GM18498 (cell line): ENCODE measurements around the gene GARNL3.

Source experiments
- ATAC-seq: cut with Tn5 transposase; IDR thresholded peaks from one replicate; pipeline ENCODE4 v1.9.1; 2021; ENCODE audit warnings: mild to moderate bottlenecking, moderate library complexity; ENCODE audit not compliant: unreplicated experiment

Gene GARNL3

DNA sequence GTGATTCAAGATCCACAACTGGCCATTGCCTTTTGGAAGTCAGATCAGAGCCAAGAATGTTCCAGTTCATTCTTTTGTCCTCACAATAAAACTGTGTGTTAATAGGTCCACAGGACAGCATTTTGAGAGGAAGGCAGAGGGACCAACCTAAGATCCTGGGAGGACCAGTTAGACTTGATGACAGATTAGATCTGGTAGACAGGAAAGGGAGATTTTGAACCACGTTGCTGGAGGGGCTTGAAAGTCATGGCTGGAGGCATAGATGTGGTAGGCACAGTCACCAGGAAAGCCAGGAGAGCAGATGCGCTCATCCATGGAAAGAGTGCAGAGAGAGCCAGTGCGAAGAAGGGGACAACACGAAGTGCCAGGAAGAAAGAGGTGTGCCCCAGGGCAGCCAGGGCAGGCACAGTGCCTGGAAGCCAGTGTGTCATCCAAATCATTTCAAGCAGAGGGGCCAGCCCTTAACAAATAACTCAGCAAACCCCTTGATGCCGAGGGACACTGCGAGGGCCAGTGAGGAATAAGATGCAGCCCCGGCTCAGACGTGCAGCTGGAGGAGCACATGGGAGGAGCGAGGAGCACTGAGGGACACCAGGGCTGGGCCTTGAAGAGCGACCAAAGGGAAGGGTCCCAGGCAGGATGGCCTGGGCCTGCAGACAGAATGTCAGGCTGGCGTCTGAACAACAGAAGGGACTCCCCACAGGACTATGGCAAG is 119.6 kb downstream of the GARNL3 start:
- ATAC-seq = no peak

DNA sequence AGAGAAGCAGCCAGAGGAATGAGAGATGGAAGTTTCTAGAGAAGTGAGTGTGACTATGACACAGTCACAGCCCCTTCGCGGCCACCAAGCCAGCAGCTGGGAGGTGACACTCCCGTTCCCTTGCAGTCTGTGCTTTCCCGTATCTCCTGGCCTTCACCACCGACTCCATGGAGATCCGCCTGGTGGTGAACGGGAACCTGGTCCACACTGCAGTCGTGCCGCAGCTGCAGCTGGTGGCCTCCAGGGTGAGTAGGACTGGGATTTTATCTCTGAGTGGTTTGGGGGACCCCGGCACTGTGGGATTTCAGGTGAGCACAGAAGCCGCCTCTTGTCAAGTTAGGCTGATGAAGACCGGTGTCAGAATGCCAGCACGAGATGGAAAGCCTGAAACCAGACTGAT is 120.3 kb downstream of the GARNL3 start:
- no peak for ATAC-seq

DNA sequence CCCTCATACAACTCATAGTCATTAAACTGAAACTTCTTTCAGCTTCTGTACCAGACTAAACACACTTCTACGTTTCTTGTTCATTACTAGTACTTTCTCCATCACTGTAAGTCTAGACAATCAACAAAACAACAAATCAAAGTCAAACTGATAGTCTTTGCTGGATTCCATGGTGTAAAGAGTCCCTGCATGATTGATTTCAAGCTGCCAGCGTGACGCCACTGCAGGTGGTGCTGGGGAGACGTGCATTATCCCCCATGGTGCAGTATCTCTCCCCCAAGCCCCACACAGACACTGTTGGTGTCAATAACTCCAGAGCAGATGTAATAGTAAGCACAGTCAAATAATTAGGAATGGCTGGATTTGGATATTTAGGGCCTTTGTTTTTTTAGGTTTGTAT is 121.7 kb downstream of the GARNL3 start:
- no peak for ATAC-seq

DNA sequence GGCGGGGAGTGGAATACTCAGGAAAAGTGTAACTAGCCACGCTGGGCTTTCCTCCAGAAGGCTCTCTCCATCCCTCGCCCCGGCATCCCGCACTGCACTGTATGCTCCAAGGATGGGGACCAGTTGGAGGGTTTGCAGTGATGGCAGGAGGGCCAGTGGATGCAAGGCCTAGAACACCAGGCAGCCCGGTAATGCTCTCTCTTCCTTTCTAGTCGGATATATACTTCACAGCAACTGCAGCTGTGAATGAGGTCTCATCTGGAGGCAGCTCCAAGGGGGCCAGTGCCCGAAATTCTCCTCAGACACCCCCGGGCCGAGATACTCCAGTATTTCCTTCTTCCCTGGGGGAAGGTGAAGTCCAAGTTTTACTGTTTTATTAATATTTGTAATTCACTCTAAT is 122.4 kb downstream of the GARNL3 start:
- ATAC-seq = no peak

DNA sequence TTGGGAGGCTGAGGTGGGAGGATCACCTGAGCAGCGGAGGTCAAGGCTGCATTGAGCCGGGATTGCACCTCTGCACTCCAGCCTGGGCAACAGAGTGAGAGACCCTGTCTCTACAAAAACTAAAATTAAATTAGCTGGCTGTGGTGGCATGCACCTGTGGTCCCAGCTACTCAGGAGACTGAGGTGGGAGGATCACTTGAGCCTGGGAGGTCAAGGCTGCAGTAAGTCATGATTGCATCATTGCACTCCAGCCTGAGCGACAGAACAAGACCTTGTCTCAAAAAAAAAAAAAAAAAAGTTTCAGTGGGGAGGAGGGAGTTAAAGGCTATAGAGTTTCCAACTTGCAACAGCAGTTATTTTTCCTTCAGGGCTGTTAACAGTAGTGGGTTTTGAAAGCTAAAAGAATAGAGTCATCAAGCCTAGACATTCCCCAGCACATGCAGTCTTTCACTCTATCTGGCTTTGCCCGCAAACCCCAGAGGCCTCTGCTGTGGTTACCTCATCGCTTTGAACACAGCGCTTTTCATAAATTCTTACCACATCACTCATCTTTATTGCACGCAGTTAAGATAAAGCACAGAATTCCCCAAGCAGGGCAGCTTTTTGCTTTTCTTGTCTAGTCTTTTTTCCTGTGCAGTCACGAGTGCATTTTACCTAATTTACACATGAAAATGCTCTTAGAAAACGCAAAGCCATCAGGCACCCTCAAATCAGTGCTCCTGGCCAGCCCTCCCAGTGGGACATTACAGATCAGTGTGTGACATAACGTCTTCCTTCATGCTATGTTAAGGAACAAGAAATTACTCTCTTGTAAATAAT is 123.7 kb downstream of the GARNL3 start:
- ATAC-seq = peak; percentile 77

DNA sequence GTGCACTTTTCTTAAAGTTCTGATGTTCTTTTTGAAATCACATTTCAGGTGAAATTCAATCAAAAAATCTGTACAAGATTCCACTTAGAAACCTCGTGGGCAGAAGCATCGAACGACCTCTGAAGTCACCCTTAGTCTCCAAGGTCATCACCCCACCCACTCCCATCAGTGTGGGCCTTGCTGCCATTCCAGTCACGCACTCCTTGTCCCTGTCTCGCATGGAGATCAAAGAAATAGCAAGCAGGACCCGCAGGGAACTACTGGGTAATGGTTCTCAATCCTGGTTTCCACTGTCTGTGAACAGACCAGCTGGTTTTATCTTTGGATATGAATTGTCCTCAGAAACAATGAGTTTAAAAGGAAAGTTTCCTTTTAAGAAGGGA is 124.3 kb downstream of the GARNL3 start:
- no peak for ATAC-seq

DNA sequence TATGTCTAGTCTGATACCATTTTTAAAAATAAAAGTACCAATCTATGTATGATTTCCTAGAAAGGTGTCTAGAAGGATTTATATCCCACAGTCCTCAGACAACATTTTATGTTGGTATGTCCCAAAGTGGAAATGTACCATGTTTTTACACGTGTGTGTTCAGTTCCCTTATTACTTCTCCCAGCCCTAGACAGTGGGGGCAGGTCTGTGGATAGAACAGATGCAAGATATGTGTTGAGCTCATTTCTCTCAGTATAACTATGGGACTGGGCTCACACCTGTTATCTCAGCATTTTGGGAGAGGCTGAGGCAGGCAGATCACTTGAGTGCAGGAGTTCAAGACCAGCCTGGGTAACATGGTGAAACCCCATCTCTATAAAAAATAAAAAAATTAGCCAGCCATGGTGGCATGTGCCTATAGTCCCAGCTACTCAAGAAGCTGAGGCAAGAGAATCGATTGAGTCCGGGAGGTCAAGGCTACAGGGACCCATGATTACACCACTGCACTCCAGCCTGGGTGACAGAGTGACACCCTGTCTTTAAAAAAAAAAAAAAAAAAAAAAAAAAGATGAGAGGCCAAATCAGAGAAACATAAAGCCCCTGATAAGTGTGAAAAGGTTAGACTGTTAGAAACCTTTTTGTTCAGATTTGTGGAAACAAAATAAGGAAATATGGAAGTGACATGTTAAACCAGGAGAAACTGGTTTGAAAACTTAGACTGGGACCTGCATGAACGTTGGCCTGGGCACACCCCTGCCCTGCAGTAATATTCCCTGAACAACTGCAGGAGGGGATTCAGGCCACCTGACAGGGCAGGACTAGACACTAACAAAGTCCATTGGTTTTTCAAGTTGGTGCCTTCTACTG is 125.0 kb downstream of the GARNL3 start:
- ATAC-seq = no peak

DNA sequence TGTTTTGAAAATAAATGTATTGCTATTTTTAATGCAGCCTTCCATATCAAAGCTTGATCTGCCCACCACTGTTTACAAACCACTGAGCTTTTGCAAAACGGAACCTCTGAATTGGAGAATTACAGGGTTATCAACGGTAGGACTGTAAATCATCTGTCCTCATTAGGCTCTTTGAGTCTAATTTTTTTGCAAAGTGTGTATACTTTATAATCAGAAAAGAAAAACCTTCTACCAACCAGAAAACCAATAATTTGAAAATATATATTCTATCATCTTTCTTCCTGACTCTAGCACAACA is 125.6 kb downstream of the GARNL3 start:
- ATAC-seq = no peak

DNA sequence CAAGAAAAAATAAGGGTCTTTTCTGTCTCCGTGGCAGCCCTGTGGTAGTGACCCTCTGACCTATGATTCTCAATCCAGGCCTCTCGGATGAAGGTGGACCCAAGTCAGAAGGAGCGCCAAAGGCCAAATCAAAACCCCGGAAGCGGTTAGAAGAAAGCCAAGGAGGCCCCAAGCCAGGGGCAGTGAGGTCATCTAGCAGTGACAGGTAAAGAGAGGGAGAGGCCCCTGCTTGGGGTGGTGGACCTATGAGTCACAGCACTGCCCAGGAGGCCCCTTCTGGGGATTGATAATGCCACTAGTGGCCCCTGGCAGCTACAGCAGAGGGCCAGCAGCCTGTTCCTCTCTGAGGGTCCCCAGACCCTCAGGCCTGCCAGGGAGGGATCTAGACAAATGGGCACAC is 126.0 kb downstream of the GARNL3 start:
- no peak for ATAC-seq

DNA sequence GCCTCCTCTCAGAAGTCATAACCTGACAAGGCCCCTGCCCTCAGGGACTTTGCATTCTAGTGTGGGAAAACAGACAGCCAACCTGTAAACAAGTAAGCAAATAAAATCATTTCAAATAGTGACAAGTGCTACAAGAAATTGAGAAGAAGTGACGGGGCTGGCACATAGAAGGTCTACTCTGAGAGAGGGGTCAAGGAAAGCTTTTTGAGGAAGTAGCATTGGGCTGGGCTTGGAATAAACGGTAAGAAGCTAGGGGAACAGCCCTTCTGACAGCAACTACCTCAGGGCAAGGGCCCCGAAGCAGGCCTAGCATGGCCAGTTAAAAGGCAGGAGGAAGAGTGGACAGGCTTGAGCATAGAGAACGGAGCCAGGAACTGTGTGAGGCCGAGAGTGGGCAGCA is 127.6 kb downstream of the GARNL3 start:
- ATAC-seq = no peak

DNA sequence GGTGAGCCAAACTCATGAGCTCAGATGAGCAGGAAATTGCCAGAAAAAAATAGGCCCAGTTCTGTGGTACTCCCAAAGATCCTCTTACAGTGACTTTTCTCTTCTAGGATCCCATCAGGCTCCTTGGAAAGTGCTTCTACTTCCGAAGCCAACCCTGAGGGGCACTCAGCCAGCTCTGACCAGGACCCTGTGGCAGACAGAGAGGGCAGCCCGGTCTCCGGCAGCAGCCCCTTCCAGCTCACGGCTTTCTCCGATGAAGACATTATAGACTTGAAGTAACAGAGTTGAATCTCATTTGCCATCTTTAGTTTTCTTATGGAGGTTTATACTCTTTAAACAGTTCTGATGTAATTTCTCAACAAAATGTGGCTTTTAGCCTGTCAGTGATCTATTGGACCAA is 128.4 kb downstream of the GARNL3 start:
- no peak for ATAC-seq

DNA sequence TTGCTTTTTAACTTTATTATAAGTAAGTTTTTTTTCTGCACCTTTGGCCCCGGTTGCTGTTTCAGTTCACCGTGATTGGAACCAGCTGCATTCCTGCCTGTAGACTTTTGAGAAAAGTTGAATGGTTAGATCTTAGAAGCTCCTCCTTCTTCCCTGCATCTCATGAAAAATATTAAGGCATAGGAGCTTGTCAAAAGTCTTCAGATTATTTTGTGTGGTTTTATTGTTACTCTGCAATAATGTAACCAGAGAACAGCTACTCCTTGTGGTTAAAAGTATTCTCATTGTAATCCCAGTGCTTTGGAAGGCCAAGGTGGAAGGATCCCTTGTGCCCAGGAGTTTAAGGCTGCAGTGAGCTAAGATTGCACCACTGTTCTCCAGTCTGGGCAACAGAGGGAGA is 129.1 kb downstream of the GARNL3 start:
- ATAC-seq = no peak

DNA sequence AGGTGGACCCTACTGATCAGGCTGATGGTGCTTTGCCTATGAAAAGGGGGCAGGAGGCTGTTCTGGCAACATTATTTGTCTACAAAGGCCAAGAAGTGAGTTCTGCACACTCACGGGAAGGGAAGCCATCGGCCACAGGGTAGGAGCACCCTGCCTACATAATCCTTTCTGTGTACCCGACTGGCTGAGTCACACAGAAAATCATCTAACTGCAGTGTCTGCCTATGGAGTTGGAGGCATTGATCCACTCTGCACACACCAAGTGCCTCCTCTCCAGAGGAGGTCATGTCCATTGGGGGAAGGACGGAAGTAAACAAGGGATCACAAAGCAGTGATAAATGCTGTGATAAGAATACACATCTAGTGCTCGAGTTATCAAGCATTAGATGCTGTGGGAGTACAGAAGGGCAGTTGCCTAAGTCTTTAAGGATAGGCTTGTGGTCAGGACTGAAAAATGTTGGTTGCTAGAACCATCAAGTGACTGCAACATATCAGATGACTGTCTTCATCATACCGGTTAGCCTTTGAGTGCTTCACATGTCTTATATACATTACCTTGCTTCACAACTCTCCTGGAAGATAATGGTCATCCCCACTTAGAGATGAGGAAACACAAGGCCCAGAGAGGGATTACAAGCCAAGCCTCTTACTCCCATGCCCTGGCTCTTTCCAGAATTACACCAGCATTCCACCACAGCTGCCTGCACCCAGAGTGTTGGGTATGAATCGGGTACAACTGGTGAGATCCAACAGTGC is 131.1 kb downstream of the GARNL3 start:
- no peak for ATAC-seq

DNA sequence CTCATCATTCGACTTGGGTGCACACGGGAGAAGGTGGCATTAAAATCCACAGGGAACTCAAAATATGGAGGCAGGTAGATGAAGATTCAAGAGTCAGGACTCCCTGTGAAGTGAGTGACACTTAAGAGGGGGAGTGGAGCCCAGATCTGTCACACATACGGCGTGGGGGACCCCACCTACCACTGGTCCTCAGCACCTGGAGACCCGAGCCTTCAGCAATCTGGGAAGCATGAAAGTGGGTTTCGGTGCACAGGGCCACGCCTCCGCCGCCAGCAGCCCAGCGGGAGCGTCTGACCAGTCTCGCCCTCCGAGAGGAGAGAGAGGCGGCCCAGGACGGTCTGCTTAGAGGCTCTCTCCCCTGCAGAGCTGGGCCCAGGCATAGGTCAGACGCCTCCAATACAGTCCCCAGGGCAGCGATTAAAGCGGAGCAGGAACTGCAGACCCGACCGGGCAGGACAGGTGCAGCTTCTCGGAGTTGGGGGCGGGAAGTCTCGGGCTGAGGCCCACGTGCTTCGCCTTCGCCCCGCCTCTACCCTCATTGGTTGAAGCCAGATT is 131.8 kb downstream of the GARNL3 start:
- ATAC-seq = no peak

DNA sequence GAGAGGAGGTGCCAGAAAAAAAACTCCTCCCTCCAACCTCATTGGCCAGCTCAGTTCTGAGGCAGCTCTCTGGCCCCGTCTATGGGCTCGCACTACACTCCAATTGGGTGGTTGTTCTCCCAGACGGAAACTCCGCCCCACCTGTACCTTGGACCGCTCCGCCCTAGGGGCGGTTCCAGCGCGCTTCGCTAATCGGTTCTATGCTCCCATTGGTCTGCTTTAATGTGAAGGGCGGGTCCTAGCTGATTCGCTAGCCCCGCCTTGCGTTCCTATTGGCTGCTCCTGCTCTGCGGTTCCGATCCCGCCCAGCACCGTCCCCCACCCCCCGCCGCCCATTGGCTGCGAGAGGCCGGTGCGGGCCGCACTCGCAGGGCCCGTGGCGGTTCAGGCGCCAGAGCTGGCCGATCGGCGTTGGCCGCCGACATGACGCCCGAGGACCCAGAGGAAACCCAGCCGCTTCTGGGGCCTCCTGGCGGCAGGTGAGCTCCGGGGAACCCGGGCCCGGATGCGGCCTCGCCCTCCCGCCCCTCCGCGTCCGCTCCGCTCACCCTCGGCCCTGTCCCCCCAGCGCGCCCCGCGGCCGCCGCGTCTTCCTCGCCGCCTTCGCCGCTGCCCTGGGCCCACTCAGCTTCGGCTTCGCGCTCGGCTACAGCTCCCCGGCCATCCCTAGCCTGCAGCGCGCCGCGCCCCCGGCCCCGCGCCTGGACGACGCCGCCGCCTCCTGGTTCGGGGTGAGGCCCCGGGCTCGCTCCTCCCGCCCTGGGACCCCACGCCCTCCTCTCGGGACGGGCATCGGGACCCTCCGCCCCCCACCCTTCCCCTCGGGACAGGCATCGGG is 132.5 kb downstream of the GARNL3 start, which contains the start of gene SLC2A8:
Gene SLC2A8 (plus strand): TSS at position 362 of the 838 bp plus-strand sequence. CDS start 62 bp downstream, at position 424.
- ATAC-seq = peak; percentile 94

DNA sequence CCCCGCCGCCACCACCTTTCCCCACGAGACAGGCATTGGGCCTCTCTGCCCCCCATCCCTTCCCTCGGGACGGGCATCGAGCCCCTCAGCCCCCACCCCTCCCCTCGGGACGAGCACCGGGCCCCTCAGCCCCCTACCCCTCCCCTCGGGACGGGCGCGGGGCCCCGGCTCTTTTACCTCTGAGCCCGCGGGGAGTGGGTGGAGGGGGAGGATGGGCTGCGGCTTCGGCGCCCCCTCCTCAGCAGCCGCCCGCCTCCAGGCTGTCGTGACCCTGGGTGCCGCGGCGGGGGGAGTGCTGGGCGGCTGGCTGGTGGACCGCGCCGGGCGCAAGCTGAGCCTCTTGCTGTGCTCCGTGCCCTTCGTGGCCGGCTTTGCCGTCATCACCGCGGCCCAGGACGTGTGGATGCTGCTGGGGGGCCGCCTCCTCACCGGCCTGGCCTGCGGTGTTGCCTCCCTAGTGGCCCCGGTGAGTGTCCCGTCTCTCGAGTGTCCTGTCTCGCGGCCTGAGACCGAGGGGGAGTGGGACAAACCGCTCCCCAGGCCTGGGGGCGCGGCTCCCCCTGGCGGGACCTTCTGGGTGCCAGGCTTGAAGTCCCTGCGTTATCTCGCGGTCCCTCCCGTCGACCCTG is 133.2 kb downstream of the GARNL3 start:
- ATAC-seq = no peak

DNA sequence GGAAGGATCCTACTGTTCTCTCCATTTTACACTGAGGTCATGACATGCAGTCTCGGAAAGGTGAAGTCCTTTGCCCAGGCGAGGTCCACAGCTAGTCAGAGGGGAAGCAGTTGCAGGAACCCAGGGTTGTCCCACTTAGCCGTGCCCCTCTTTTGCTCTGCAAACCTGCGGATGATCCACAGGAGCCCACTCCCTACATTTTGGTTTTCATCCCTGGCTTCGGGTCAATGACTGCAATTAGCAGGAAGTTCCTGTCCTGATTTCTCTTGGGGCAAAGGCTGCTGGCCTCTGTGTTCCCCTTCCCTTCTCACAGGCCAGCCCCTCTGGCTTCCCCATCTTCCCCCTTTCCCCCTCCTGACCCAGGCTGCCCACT is 133.7 kb downstream of the GARNL3 start:
- ATAC-seq = no peak

DNA sequence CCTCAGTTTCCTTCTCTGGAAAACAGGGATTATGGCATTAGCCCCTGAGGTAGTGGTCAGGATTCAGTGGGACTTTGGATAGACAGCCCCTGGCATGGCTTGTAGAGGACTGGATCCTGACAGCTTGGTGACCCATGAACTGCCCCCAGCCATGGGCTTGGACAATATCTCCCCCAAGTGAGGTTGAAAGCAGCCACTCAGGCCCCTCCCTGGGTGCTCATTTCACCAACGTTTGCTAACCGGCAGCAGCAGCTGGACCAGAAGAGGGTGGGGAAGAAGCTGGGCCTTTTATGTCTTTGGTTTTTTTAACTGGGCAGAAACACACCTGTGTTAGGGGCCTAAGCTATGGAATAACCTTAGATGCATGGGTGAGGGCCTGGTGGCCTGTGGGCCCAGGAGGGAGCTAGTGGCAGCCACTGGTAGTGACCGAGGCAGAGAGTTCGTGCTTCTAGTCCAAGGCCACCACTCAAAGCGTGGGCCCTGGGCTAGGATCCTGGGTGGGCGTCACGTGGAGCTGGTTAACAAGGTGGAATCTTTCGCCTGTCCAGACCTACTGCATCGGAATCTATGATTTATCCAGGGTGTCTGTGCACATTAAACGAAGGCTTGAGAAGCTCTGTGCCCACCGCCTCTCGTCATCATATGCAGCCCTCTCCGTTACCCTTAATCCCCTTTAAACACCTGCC is 134.3 kb downstream of the GARNL3 start:
- no peak for ATAC-seq
